ENCODE data around the gene TAS1R2.
"Not testable (repeated sequence)": the region's sequence is repeated elsewhere in the genome, so short reads cannot be mapped to it uniquely, and the experiment has no call there.

TAS1R2 gene

DNA sequence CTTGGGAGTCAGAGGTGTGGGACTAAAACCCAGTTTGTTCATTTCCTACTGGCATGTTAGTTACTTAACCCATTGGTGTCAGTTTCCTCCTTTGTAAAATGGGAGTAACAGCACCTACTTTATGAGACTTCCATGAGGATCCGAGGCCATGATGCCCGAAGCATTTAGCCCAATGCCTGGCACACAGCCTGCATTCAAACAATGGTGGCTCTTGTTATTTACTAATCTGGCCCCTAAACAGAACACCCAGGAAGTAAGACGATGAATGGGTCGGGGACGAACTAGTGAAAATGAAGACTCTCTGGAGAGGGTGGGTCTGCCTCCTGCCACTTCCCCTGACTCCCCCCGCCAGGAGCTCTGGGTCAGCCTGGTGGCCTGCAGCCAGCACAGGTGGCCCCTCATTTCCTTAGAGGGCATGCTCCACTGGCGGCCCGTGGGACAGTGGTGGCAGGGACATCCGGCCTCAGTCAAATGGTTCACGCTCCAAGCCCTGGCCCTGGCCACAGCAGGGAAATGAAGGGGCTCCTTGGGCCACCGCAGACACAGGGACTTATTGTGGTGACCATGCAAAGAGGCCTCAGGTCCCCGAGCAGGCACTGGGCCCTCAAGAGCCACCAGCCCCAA, 9.5 kb upstream of the TAS1R2 start:
- DNase-seq (ENCODE audit: low read depth in 2 of 2): no peak

GRCh38 chr1:18868354-18868753, 8.9 kb upstream of the TAS1R2 start:
- DNase-seq (ENCODE audit: low read depth in 2 of 2): no peak

GRCh38 chr1:18866846-18867245, 7.4 kb upstream of the TAS1R2 start:
- no peak for DNase-seq (ENCODE audit: low read depth in 2 of 2)

GRCh38 chr1:18866314-18866713, 6.9 kb upstream of the TAS1R2 start:
- no peak for DNase-seq (ENCODE audit: low read depth in 2 of 2)

DNA sequence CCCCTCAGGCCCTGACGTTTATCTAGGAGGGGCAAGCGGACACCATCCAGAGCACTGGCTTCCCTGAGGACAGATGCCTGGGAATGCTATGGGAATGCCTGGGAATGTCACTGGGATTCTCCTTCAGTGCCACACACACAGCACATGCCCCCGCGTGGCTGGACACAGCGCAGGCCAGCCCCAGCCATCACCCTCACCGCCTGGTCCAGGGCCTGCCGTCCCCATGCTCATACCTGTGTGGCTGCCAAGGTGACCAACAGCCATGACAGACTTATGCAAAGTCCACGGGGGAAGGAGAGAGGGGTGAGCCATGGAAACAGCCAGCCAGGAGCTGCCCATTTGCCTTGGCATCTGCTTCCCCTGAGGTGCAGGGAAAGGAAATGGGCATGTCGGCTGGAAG, 5.7 kb upstream of the TAS1R2 start:
- DNase-seq (ENCODE audit: low read depth in 2 of 2): no peak

GRCh38 chr1:18861590-18861989, 2.1 kb upstream of the TAS1R2 start:
- no peak for DNase-seq (ENCODE audit: low read depth in 2 of 2)

DNA sequence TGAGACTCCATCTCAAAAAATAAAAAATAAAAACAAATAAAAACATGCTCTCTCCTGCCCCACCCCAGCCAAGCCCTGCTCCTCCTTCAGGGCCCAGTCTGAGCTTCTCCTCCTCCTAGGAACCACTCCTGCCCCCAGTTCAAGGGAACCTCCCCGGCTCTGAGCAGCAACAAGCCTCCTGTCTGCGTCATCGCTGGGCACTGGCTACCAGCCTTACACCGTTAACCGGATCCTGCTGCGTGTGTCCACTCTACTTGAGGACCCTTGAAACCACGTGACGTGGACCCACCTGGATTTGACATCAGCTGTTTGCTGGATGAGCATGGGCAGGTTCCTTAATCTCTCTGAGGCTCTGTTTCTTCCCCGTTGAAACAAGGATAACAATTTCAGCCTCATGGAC, 1.6 kb upstream of the TAS1R2 start:
- DNase-seq (ENCODE audit: low read depth in 2 of 2): no peak

DNA sequence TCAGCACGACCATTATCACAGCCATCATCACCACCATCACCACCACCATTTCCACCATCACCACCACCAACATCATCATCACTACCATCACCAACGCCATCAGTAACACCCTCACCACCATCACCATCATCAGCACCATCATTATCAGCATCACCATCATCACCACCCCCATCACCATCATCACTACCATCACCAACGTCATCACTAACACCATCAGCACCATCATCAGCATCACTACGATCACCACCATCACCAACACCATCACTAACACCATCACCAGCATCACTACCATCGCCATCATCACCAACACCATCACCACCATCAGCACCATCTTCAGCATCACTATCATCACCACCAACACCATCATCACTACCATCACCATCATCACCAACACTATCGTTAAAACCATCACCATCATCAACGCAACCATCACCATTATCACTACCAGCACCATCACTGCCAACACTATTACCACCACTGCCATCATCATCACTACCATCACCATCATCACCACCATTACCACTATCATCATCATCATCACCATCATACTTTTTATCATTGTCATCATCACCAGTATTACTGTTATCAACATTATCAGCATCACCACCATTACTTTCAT, 1.3 kb downstream of the TAS1R2 start:
- DNase-seq (ENCODE audit: low read depth in 2 of 2): no peak

DNA sequence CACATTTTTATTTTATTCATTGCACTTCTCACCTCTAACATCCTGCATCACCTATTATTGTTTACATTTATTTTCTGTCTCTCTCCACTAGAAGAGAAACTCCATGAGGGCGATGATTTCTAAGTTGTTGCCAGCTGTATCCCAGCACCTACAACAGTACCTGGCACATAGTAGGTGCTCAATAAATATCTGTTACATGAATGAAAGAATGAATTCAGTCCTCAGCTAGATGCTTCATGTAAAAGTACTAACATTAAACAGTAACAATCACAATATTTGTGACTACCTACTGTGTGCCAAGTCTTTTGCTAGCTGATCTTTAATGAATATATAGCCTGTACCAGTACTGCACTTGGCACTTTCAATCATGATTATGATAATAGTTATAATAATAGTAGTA, 3.0 kb downstream of the TAS1R2 start:
- DNase-seq (ENCODE audit: low read depth in 2 of 2): no peak

GRCh38 chr1:18855573-18855972, 3.9 kb downstream of the TAS1R2 start:
- DNase-seq (ENCODE audit: low read depth in 2 of 2): no peak

- DNase-seq (ENCODE audit: low read depth in 2 of 2): no peak
Measured at GRCh38 chr1:18854331-18855025, 5.0 kb downstream of the TAS1R2 start.

GRCh38 chr1:18852501-18852900, 7.0 kb downstream of the TAS1R2 start:
- DNase-seq (ENCODE audit: low read depth in 2 of 2): no peak

GRCh38 chr1:18849261-18849711, 10.2 kb downstream of the TAS1R2 start:
- DNase-seq (ENCODE audit: low read depth in 2 of 2): no peak

DNA sequence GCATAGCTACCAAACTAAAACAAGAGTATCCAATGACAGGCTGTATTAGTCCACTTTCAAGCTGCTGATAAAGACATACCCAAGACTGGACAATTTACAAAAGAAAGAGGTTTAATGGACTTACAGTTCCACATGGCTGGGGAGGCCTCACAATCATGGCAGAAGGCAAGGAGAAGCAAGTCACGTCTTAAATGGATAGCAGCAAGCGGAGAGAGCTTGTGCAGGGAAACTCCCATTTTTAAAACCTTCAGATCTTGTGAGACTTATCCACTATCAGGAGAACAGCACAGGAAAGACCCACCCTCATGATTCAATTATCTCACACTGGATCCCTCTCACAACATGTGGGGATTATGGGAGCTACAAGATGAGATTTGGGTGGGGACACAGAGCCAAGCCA, 11.7 kb downstream of the TAS1R2 start:
- DNase-seq (ENCODE audit: low read depth in 2 of 2): not testable (repeated sequence)

- no peak for DNase-seq (ENCODE audit: low read depth in 2 of 2)
Measured at GRCh38 chr1:18840145-18840544, 19.3 kb downstream of the TAS1R2 start.

DNA sequence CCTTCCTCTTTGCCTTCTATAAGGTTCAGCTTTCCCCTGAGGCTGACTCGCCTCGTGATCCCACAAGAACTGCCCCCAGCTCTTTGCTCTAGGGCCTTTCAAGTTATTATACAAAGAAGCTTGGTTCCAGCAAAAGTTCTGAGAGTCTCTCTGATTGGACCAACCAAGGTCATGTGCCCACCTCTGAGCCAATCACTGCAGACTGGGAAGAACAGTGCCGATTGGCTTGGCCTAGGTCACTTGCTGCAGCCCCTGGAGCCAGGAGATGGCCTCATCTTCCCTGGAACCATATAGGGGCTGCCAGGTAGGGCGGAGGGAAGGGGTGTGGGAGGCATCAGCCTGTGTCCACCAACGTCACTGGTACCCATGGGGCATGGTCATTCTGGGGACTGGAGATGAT, 22.8 kb downstream of the TAS1R2 start:
- no peak for DNase-seq (ENCODE audit: low read depth in 2 of 2)

DNA sequence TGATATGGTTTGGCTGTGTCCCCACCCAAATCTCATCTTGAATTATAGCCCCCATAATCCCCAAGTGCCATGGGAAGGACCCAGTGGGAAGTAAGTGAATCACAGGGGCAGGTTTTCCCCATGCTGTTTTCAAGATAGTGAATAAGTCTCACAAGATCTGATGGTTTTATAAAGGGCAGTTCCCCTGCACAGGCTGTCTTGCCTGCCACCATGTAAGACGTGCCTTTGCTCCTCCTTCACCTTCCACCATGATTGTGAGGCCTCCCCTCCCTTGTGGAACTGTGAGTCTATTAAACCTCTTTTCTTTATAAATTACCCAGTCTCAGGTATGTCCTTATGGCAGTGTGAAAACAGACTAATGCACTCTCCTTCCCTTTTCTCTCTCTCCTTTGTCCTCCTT, 27.1 kb downstream of the TAS1R2 start:
- not testable (repeated sequence) for DNase-seq (ENCODE audit: low read depth in 2 of 2)

GRCh38 chr1:18831656-18832055, 27.8 kb downstream of the TAS1R2 start:
- no peak for DNase-seq (ENCODE audit: low read depth in 2 of 2)

- DNase-seq (ENCODE audit: low read depth in 2 of 2): no peak
Measured at GRCh38 chr1:18830596-18830995, 28.9 kb downstream of the TAS1R2 start.

DNA sequence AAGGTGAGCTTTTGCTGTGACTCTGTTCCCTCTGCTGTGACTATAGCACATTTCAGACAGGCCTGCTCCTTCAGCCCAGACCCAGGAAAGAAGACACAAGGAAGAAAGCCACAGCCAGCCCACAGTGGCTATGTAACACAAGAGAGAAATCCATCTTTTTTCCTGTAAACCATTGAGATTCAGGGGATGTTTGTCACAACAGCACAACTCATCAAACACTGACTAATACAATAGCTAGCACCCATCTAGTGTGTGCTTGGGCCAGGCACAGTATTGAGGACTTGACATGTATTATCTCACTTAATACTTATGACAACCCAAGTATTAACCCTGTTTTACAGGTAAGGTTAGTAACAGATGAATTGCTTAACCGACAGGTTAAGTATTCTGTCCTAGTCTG, 29.8 kb downstream of the TAS1R2 start:
- DNase-seq (ENCODE audit: low read depth in 2 of 2): no peak

GRCh38 chr1:18828224-18828623, 31.2 kb downstream of the TAS1R2 start:
- no peak for DNase-seq (ENCODE audit: low read depth in 2 of 2)

- no peak for DNase-seq (ENCODE audit: low read depth in 2 of 2)
Measured at GRCh38 chr1:18823438-18823837, 36.0 kb downstream of the TAS1R2 start.

All from stimulated activated CD4-positive, alpha-beta T cell treated with anti-CD3 and anti-CD28 coated beads, Interleukin-12 subunit alpha, Interleukin-12 subunit beta, amount 100 ng/mL, for 24 hours (primary cell).